Inflammatory macrophage (primary cell): ENCODE measurements around the gene LDB2.

Source experiments
- DNase-seq, 2 donors: peaks; one replicate each; pipeline ENCODE4 v3.0.0-alpha.2; 2020 to 2022

LDB2 gene

GRCh38 chr4:16843831-16844508 is 54.5 kb downstream of the LDB2 start:
- DNase-seq = peak; percentile 24 to 54

DNA sequence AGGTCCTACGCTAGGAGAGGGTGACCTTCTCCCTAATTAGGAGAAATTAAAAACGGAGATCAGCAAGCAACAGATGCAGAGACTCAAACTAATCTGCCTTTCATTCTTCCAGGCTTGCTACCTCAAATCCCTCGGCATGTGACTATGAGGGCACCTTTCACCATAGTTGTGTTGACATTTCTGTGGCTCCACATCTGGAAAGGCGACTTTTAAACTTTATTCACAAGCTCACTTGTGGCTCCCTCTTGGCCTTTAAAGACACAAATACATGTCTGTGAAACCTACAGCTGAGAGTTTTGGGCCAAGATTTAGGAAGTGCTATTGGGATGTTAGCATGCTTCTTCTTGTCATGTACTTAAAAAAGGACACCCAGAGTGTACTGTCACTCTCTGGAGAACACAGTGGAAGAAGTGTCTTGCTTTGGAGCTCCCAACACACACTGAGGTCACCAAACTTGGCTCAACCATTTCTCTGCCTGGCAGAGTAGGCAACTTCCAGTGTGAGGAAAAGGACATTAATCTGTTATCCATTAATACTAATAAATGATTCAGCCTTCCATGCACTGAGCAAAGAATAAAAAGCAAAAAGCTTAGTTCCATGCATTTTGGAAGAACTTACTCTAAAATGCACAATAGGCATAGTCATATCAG is 60.1 kb downstream of the LDB2 start:
- no peak for DNase-seq

- DNase-seq = no peak
Measured at GRCh38 chr4:16837475-16837874, 61.0 kb downstream of the LDB2 start.

DNA sequence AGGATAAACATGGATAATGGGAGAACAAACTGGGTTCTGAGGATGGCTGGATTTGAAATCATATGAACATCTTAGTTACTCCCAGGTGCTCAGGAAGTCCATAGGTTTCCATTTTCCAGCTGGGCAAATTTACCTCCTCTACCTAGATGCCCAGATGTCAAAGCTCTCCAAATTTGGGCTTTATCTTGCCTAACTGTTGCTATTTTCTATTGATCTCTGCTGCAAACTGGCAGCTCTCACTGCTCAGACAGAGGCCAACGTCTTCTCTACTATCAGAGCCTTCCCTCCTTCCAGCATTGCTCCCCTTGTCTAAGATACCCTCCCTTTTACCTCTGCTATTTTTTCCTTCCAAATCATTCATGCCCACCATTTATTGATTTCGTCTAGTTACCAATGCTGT is 62.1 kb downstream of the LDB2 start:
- no peak for DNase-seq

DNA sequence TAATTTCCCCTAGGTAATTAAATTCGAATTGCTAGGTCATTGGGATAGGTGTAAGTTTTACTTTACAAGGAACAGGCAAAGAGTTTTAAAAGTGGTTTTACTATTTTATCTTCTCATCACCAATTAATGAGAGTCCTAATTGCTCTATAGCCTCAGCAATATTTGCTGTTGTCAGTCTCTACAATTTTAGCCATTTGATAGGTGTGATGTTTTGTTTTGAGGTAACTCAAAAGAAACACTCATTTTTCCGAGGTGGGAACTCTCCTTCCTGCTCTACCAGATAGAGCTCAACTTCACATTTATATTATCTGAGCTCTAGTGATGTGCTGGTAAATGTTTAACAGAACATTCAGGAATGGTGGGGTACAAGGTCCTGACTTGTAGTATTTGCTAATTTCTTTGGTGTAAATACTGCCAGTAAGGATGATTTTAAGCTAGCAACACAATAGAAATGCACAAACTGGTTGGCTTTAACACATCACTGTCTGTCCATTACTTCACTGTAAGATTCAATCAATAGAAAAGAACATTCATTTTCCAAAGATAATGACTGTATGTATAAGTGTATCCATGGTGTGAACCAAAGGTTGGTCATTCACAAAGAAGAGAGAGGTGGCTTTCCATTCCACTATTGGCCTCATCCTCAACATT is 62.7 kb downstream of the LDB2 start:
- DNase-seq = no peak

DNA sequence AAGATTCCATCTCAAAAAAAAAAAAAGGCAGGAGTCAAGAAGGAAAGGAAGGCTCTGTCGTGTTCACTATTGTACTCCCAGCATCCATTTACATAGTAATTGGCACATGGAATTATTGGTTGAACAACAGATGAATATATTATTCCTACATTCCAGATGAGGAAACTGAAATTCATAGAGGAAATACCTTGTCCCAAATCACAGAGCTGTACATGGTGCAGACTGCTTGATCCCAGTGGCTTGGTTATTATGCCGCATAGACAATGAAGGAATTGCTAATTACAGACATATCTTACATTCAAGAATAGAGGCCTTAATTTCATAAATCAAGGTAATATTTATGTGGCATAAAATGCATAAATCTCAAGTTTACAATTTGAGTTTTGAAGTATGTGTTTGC is 63.6 kb downstream of the LDB2 start:
- DNase-seq = no peak

DNA sequence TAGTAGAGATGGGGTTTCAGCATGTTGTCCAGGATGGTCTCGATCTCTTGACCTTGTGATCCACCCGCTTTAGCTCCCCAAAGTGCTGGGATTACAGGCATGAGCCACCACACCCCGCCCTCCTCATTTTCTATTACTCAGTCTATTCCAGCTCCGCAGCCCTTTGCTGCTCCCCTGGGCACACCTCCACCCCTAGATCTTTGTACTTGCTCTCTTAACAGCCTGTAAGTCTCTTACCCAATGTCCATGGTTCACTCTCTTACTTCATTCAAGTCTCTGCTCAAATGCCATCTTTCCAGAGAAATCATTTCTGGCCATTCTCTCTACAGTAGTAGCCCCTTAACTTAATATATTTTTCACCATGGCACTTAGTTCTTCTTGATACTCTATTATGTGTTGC is 64.7 kb downstream of the LDB2 start:
- no peak for DNase-seq

DNA sequence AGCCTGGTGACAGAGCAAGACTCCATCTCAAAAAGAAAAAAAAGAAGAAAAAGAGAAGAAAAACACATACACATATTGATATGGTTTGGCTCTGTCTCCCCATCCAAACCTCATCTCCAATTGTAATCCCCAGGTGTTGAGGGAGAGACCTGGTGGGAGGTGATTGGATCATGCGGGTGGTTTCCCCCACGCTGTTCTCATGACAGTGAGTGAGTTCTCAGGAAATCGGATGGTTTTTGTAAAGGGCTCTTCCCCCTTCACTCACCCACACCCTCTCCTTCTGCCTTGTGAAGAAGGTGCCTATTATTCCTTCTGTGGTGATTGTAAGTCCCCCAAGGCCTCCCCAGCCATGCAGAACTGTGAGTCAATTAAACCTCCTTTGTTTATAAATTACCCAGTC is 68.4 kb downstream of the LDB2 start:
- DNase-seq = no peak

DNA sequence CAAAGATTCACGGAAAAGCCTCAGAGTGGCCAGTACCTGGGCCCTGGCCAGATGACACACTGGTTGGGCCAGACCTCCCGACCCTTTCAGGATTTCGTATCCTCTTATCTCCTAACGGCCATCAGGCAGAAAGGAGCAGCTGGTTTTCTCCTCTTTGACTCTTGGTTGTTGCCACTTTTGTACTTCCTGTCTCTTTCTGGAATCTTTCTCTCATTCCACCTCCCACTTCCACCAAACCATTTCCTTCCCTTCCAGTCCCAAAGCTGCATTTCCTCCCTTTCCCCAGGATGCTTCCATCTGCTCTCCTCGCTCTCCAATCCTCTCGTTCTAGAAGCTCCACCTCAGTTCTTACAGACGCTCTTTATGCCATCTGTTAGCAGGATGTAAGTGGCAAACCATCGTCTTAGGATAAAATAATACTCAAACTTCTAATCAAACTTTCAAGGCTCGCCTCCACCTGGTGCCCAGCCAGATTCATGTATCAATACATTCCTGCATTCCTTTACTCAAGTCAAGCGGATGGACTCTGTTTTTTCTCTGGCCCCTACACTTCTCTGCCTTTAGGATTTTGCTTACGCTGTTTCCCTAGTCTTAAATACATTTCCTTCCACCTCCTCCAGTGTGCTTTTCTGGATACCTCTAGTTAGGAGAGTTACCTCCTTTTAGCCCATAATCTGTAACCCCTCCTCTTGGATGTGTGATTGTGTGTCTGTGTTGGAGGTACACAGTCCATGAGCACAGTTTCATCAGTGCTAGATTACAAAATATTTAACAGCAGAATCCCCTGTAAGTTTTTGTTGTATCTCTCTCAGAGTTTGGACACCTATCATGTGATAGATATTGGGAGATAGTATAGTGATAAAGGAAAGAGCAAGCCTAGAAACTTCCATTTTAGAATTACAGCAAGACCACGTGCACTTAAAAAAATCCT is 70.4 kb downstream of the LDB2 start:
- DNase-seq = no peak

DNA sequence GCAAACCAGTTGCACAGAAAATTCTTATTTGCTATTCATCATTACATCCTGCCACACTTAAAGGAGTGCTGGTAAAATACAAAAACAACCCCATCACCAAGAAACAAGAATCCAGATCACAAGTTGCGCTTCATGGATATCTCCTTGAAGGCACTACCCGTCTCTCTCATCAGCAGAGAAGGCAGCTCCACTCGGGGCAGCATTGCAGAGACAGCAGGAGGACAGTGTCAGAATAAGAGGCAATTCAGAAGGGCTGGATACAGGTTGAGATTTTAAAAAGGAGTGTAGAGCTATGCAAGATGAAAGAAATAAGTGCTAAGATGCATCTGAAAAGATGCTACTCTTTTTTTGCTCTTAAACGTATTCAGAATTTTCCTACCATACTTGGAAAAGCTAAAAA is 71.4 kb downstream of the LDB2 start:
- no peak for DNase-seq

GRCh38 chr4:16826406-16826910 is 72.0 kb downstream of the LDB2 start:
- no peak for DNase-seq

- DNase-seq = no peak
Measured at GRCh38 chr4:16824278-16824806, 74.1 kb downstream of the LDB2 start.

GRCh38 chr4:16820329-16820728 is 78.1 kb downstream of the LDB2 start:
- DNase-seq = no peak

DNA sequence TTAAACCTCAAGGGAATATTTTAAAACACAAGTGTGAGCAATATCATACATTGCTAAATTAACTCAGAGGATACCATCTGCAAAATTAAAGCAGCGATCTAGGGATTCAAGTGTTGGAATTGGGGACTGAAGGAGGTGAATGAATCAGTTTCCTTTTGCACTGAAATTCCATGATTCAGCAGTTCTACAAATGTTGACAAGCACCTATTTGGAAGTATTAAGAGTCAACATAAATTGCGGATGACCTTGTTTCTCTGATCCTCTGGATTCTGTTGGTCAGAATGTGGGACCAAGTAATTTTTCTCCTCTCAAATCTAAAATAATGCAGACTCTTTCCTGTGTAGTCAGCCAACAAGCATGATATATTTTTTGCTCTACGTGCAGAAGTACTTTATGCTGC is 78.8 kb downstream of the LDB2 start:
- DNase-seq = no peak

DNA sequence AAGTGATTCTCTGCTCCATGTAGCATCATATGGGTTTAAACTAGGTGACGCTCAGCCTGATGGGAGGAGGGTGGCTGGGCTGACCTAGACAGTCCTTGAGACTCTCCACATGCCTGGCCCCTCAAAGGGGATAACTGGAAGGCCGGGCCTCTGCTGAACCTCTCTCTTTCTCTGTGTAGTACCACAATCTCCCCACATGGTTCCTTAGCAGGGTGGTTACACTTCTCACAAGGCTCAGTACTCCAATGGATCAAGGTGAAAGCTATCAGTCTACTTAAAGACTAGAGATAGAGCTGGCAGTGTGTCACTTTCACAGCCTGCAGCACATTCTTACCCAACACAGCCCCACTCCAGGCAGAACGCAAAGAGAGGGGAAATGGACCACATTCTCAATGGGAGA is 80.4 kb downstream of the LDB2 start:
- no peak for DNase-seq

DNA sequence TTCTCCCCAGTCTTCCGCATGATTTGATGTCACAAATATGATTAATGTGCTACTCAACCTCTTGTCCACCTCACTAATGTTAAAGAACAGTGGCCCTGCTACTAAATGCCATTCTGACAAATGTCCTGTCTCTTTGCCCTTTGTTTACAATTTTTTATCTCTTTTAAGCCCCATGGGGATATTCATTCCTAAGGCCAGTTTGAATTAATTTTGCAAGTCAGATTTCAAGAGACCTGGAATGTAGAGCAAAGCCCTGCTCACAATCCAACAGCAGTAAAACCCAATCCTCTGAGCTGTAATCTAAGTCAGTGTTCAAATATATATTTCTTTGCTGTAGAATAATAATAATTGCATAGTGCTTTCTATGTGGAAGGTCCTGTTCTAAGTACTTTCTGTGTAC is 81.2 kb downstream of the LDB2 start:
- DNase-seq = no peak

DNA sequence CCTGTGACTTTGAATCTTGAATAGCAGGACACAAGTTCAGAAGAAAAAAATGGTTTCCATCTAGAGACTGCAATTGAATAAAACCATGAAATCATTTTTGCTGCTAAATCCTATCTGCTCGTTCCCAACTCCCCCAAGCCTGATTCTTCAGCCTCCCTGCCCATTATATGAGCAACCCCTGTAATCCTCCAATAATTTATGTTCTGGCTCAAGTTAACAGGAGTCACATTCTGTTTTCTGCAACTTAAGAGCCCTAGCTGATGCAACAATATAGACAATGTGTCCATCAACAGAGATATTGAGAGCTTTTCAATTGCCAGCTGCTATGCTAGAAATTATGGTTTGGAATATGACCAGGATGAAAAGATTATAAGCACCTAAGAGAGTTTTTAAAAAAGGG is 84.1 kb downstream of the LDB2 start:
- DNase-seq = no peak

DNA sequence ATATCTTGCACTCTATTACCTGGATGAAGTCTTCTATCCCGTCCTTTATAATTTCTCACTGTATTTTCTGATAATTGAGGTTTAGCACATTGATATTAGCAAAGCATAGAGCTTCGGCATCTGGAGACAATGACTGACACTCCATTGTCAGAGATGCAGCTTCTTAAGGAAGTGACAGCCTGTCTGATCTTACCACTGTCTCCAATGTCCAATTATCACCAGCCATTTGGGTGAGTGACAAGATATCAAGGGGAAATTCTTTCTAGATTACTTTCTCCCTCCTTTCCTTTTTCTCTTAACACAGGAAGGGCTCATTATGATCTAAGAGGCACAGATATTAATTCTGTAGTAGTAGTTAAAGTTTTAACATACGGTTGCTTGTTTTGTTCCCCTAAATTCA is 86.4 kb downstream of the LDB2 start:
- DNase-seq = no peak

DNA sequence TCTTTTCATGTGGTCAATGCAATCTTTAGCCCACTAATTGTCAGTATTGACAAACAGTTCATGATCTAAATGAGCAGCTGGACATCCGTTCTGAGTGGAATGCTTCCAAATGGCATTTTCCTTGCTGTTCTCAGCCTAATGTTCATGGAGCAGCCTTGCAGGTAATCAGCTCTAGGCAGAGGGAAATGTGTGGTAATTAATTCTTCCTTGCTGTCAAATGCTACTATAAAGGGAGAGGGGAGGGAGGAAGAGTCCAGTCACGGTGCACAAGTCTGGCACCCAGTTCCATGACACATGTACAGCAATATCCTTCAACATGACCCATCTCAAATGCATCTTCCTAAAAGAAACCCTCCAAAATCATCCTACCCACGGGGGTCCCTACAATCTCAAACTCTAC is 88.5 kb downstream of the LDB2 start:
- no peak for DNase-seq

DNA sequence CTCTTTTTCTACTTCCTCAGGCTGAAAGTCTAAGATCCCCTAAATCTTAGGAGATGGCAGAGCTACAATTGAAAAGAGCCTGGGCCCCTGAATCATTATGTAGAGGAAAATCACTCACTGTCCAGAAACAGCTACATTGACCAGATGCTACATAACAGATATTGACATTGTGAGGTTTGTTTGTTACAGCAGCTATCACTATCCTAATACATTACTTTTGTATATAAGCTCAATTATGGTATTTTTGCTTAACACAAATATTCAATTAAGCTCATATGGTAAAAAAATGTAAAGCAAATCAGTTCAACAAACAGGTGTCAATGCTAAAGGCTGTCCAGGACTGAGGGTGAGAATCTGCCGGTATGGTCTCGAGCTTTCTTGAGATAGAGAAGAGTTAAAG is 89.4 kb downstream of the LDB2 start:
- no peak for DNase-seq

DNA sequence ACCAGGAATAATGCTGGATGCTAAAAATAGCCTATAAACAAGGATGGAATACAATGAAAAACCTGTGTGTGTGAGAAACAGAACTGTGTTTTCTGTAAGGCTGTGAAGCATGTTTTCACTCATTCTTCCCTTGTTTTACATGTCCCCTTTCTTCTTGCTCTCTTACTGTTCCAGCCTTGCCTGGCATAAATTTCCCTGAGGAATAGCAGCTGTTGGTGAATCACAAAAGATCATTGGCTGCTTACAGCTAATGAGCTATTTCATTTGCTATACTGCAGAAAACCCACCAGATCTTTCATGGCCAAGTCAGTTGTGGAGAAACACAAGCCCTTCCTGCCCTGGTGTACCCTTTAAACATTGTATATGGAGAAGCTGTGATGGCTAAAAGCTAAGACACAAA is 91.1 kb downstream of the LDB2 start:
- no peak for DNase-seq

DNA sequence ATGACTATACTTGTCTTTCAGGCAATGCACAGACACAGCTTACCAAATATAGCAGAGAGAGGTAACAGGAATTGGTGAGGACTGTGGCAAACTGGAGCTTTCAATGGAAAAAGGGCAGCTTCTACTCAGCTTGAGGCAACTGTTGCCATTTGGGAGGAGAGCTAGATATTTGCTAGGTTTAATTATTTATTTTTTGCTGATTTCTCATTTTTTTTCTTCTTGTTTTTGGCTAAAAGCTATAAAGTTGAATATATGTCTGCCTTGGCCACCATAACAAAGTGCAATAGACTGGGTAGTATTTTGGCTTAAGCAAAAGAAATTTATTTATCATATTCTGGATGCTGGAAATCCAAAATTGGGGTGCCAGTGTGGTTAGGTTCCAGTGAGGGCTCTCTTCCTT is 93.9 kb downstream of the LDB2 start:
- no peak for DNase-seq

DNA sequence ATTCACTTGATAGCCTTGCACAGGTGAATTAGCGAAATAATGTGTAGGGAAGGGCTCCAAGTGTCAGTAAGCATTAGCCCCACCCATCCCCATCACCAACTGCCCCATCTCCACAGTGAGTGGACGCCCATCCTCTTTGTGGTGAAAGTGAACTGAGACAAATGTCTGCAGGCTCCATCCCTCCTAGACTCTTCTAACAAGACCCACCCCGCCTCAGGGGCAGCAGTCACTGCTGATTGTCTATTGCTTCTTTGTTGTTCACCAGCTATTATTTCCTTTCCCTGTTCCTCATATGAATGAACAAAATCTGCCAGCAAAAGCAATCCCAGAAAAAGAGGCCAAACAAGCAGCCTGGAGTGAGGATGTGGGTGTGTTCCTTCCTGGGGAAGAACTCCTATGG is 96.4 kb downstream of the LDB2 start:
- DNase-seq = no peak
